H1 (cell line): ENCODE measurements around the gene RASGRF1. TPM values are rescaled to one million over a fixed set of nuclear protein-coding genes. Genes with fewer than 3 reads are reported as not detected.
A peak's percentile ranks its signal among the peaks of the same experiment; 100 is the strongest.

Experiments used
- CTCF ChIA-PET: fragments of 300-600 bp; sonication (Branson Sonifier 250); formaldehyde crosslinking; loops from one replicate; lab custom pipeline; 2021; ENCODE audit not compliant: partially characterized antibody; lab: Charles Lee
- POLR2A ChIA-PET: fragments of 300-600 bp; sonication (Branson Sonifier 250); formaldehyde crosslinking; loops from one replicate; lab custom pipeline; 2021; ENCODE audit warnings: inconsistent platforms; ENCODE audit not compliant: partially characterized antibody; lab: Charles Lee
- DNase-seq, 2 experiments: peaks; one replicate each; pipeline versions ENCODE4 v3.0.0 to v3.0.0-alpha.2; 2010 to 2022; ENCODE audit warnings: low spot score in 2 of 2, low read depth in 1 of 2, mixed read lengths in 1 of 2
- FAIRE-seq: peaks from 2 replicates; lab custom pipeline; 2011; peaks lifted over from hg19 to GRCh38; lab: Jason Lieb, UNC
- H2AFZ ChIP-seq: 2 replicates; pipeline ENCODE4 v1.8.1; 2012; ENCODE audit warnings: low read length, inconsistent platforms
- H2AK5ac ChIP-seq: 2 replicates; pipeline ENCODE4 v1.6.1; 2013; ENCODE audit warnings: low read depth, low read length
- H2BK120ac ChIP-seq: replicated peaks from 2 replicates; pipeline ENCODE3; 2013; ENCODE audit warnings: low read depth, low read length, inconsistent platforms
- H2BK12ac ChIP-seq: 2 replicates; pipeline ENCODE4 v1.6.1; 2013; ENCODE audit warnings: low read depth, low read length
- H2BK15ac ChIP-seq: 2 replicates; pipeline ENCODE4 v1.6.1; 2013; ENCODE audit warnings: low read length
- H2BK20ac ChIP-seq: 2 replicates; pipeline ENCODE4 v1.6.1; 2013; ENCODE audit warnings: low read length
- H2BK5ac ChIP-seq: 2 replicates; pipeline ENCODE4 v1.6.1; 2013; ENCODE audit warnings: low read depth, low read length
- H3K14ac ChIP-seq: 2 replicates; pipeline ENCODE4 v1.6.1; 2013; ENCODE audit warnings: inconsistent platforms; ENCODE audit not compliant: insufficient read length
- H3K18ac ChIP-seq: 2 replicates; pipeline ENCODE4 v1.6.1; 2013; ENCODE audit warnings: low read length; ENCODE audit errors: extremely low read depth
- H3K23ac ChIP-seq: 2 replicates; pipeline ENCODE4 v1.6.1; 2013; ENCODE audit warnings: inconsistent platforms; ENCODE audit not compliant: insufficient read length
- H3K23me2 ChIP-seq: 2 replicates; pipeline ENCODE4 v1.6.1; 2013; ENCODE audit warnings: low read depth, low read length
- H3K27ac ChIP-seq: 2 replicates; pipeline ENCODE4 v1.6.1; 2011; ENCODE audit warnings: low read depth, low read length, inconsistent platforms
- H3K27me3 ChIP-seq, 4 experiments: replicated peaks in 1 of 4; 1 replicate in 1 of 4; 2 replicates in 3 of 4; pipeline versions ENCODE4 v1.6.1 to v1.8.1; 2011 to 2013; ENCODE audit warnings: low read length in 3 of 4, mild to moderate bottlenecking in 3 of 4, inconsistent platforms in 2 of 4, mixed read lengths in 2 of 4, moderate library complexity in 1 of 4; ENCODE audit not compliant: control insufficient read depth in 3 of 4, insufficient read depth in 3 of 4; ENCODE audit errors: extremely low read depth in 1 of 4
- H3K36me3 ChIP-seq, 4 experiments: 2 replicates each; pipeline versions ENCODE4 v1.6.1 to v1.8.1; 2011 to 2013; ENCODE audit warnings: mild to moderate bottlenecking in 4 of 4, low read length in 3 of 4, moderate library complexity in 2 of 4, control low read depth in 1 of 4, inconsistent platforms in 1 of 4; ENCODE audit not compliant: insufficient read depth in 4 of 4, control insufficient read depth in 2 of 4
- H3K4ac ChIP-seq: replicated peaks from 2 replicates; pipeline ENCODE3; 2013; ENCODE audit warnings: low read length, low read depth, mixed read lengths, inconsistent platforms; ENCODE audit not compliant: insufficient read length
- H3K4me1 ChIP-seq, 4 experiments: replicated peaks in 1 of 4; 1 replicate in 1 of 4; 2 replicates in 3 of 4; pipeline versions ENCODE4 v1.6.1 to v1.8.1; 2011 to 2013; ENCODE audit warnings: low read length in 3 of 4, inconsistent platforms in 2 of 4, mixed read lengths in 1 of 4; ENCODE audit not compliant: insufficient read depth in 4 of 4, control insufficient read depth in 3 of 4
- H3K4me2 ChIP-seq, 2 experiments: 2 replicates each; pipeline versions ENCODE4 v1.6.1 to v1.8.1; 2011 to 2013; ENCODE audit warnings: low read depth in 2 of 2, low read length in 2 of 2, control low read depth in 1 of 2, inconsistent platforms in 1 of 2, mild to moderate bottlenecking in 1 of 2; ENCODE audit not compliant: insufficient read depth in 1 of 2
- H3K4me3 ChIP-seq, 4 experiments: fragments of 200-600, 300-600 bp in 1 of 4; sonication (generic), shearing (Covaris generic), sonication (Bioruptor Twin) in 1 of 4; 2 replicates each; pipeline versions ENCODE4 v1.5.1 to v1.8.1; 2011 to 2016; ENCODE audit warnings: low read length in 4 of 4, low read depth in 3 of 4, control low read depth in 2 of 4, inconsistent platforms in 2 of 4, mild to moderate bottlenecking in 2 of 4, mixed read lengths in 1 of 4, moderate library complexity in 1 of 4; ENCODE audit not compliant: insufficient read depth in 2 of 4; ENCODE audit errors: extremely low read depth in 1 of 4
- H3K56ac ChIP-seq: replicated peaks from 2 replicates; pipeline ENCODE3; 2013; ENCODE audit warnings: low read depth, mild to moderate bottlenecking, mixed read lengths, low read length, inconsistent platforms; ENCODE audit not compliant: insufficient read length
- H3K79me1 ChIP-seq: 2 replicates; pipeline ENCODE4 v1.6.1; 2013; ENCODE audit warnings: low read depth, low read length, control low read depth
- H3K79me2 ChIP-seq, 2 experiments: 2 replicates each; pipeline versions ENCODE4 v1.6.1 to v1.8.1; 2012 to 2013; ENCODE audit warnings: low read length in 2 of 2, mild to moderate bottlenecking in 2 of 2, inconsistent platforms in 1 of 2; ENCODE audit not compliant: insufficient read depth in 2 of 2, control insufficient read depth in 1 of 2
- H3K9ac ChIP-seq, 4 experiments: replicated peaks in 1 of 4; 1 replicate in 1 of 4; 2 replicates in 3 of 4; pipeline versions ENCODE4 v1.6.1 to v1.8.1; 2011 to 2013; ENCODE audit warnings: low read depth in 3 of 4, low read length in 3 of 4, control low read depth in 2 of 4, mild to moderate bottlenecking in 2 of 4, moderate library complexity in 2 of 4, inconsistent platforms in 1 of 4; ENCODE audit errors: extremely low read depth in 1 of 4
- H3K9me3 ChIP-seq, 2 experiments: 2 replicates each; pipeline versions ENCODE4 v1.6.1 to v1.8.1; 2012 to 2013; ENCODE audit warnings: mild to moderate bottlenecking in 2 of 2, moderate library complexity in 2 of 2, control low read depth in 1 of 2, inconsistent platforms in 1 of 2, low read depth in 1 of 2, low read length in 1 of 2, mixed read lengths in 1 of 2; ENCODE audit not compliant: insufficient read depth in 2 of 2
- H4K20me1 ChIP-seq, 2 experiments: replicated peaks in 1 of 2; 2 replicates each; pipeline versions ENCODE3 to v1.8.1; 2011 to 2013; ENCODE audit warnings: inconsistent platforms in 2 of 2, low read length in 2 of 2, mild to moderate bottlenecking in 1 of 2; ENCODE audit not compliant: insufficient read depth in 2 of 2, control insufficient read depth in 1 of 2
- H4K5ac ChIP-seq: 2 replicates; pipeline ENCODE4 v1.6.1; 2013; ENCODE audit warnings: low read length, low read depth, mixed read lengths, inconsistent platforms; ENCODE audit not compliant: insufficient read length
- H4K8ac ChIP-seq: 2 replicates; pipeline ENCODE4 v1.8.0; 2013; ENCODE audit warnings: mild to moderate bottlenecking, moderate library complexity, low read length, inconsistent platforms; ENCODE audit not compliant: insufficient read depth; ENCODE audit errors: extremely low read depth
- H4K91ac ChIP-seq: replicated peaks from 2 replicates; pipeline ENCODE3; 2013; ENCODE audit warnings: low read length, mixed read lengths, inconsistent platforms; ENCODE audit not compliant: insufficient read length
- CREB1 ChIP-seq: IDR thresholded peaks from 2 replicates; pipeline ENCODE4 v1.6.1; 2012; ENCODE audit warnings: inconsistent platforms
- POLR2AphosphoS5 ChIP-seq: IDR thresholded peaks from 2 replicates; pipeline ENCODE4 v1.6.1; 2011; ENCODE audit warnings: low read depth, low read length
- RFX5 ChIP-seq: IDR thresholded peaks from 2 replicates; pipeline ENCODE4 v1.6.1; 2011; ENCODE audit warnings: low read depth, low read length, improper control_type of control experiment, borderline replicate concordance
- RXRA ChIP-seq: IDR thresholded peaks from 2 replicates; pipeline ENCODE4 v1.6.1; 2011; ENCODE audit warnings: low read depth, mild to moderate bottlenecking, low read length, moderate library complexity; ENCODE audit not compliant: insufficient read depth
- SIX5 ChIP-seq: IDR thresholded peaks from 2 replicates; pipeline ENCODE4 v1.6.1; 2011; ENCODE audit warnings: mild to moderate bottlenecking, low read depth, low read length
- SRF ChIP-seq: IDR thresholded peaks from 2 replicates; pipeline ENCODE4 v1.6.1; 2011; ENCODE audit warnings: mild to moderate bottlenecking, low read depth, low read length, moderate library complexity
- WGBS, 2 experiments: shearing (Covaris generic) in 1 of 2; methylation state at CpG; one replicate each; pipeline versions ENCODE4 v1.1.6 to v1.1.7; 2013 to 2015; ENCODE audit warnings: low lambda C conversion rate in 2 of 2, mixed read lengths in 2 of 2, inconsistent platforms in 1 of 2, low coverage in 1 of 2, missing lambda C conversion rate in 1 of 2; ENCODE audit not compliant: insufficient replicate concordance in 2 of 2, insufficient coverage in 1 of 2, insufficient read length in 1 of 2; ENCODE audit errors: extremely low coverage in 1 of 2, missing lambda C conversion rate in 1 of 2; 5-methylcytosine and 5-hydroxymethylcytosine counted together
- polyA plus RNA-seq, 7 experiments: library from polyadenylated mRNA; depleted of rRNA in 3 of 7; stranded (reverse) in 5 of 7; unstranded in 2 of 7; fragments of >200 nt in 5 of 7; fragments of 200-250 nt in 2 of 7; gene quantifications; 1 replicate in 5 of 7; 2 replicates in 1 of 7; 4 replicates in 1 of 7; pipeline versions ENCODE4 v1.2.1 to v1.2.3, GENCODE V29; 2011 to 2013; ENCODE audit warnings: missing spikeins in 2 of 7, mixed read lengths in 2 of 7
- total RNA-seq: library from RNA; stranded (reverse); fragmentation: NEBNext Ultra II Directional; extraction: Animal tissue kit (Norgen Biotek cat#: 25700); gene quantifications from 2 replicates; pipeline ENCODE4 v1.2.1, GENCODE V29; 2021

Gene RASGRF1
- total and polyA plus RNA-seq, 2 of the 8 experiments (the other 6 are each of a cell fraction or from before 2014, with no cell fraction given), result 0.42 to 0.67 TPM

- DNase-seq (peak in 1 of 2 experiments; percentile 4), FAIRE-seq (no peak)
- Histone ChIP-seq H3K36me3 (no peaks in the 10 kb centered on the region), H4K8ac (no peak overlapping the region), H2BK120ac (no peak overlapping the region), H3K79me2 (no peaks in the 10 kb centered on the region), H2AFZ (no peak overlapping the region), H3K23ac (no peak overlapping the region), H3K9me3 (no peaks in the 10 kb centered on the region), H3K14ac (no peak overlapping the region), H3K9ac (no peak overlapping the region), H3K23me2 (no peaks in the 10 kb centered on the region), H2BK15ac (no peak overlapping the region), H3K4me2 (no peak overlapping the region), H2AK5ac (no peak overlapping the region), H4K5ac (no peak overlapping the region), H3K4me1 (no peaks in the 10 kb centered on the region), H3K56ac (no peak overlapping the region)
- POLR2A ChIA-PET, result no interaction called here
- CTCF ChIA-PET, result interaction anchor here (1.4 to 5.2 kb wide), 8 partner anchors 11 to 93 kb away, joined by 3 to 21 read pairs (median 6); partner anchors contain the start of gene RASGRF1
- TF ChIP-seq CREB1, result no peak
- no peak for TF ChIP-seq RXRA
- no peak for TF ChIP-seq POLR2AphosphoS5
- no peak for TF ChIP-seq SIX5
- TF ChIP-seq RFX5, result no peak
- TF ChIP-seq SRF, result no peak
- TF ChIP-seq, all 59 proteins: peak for 0
- WGBS, 2 experiments, result 87% methylated on average over 4 of the region's 4 CpGs; no CpG with 5 or more reads in 1 of the 2 experiments
- Histone ChIP-seq H3K4ac (no peak overlapping the region), H3K27me3 (no peaks in the 10 kb centered on the region; a peak in 1 of 7 replicates), H3K79me1 (no peaks in the 10 kb centered on the region), H3K4me3 (no peak overlapping the region), H2BK12ac (no peak overlapping the region), H2BK5ac (no peak overlapping the region), H3K18ac (no peak overlapping the region), H4K91ac (no peak overlapping the region), H2BK20ac (no peak overlapping the region), H3K27ac (no peak overlapping the region), H4K20me1 (no peaks in the 10 kb centered on the region)
Measured at GRCh38 chr15:79116771-79117170, 26.2 kb upstream of the RASGRF1 start.
